ENCODE data around the gene CCDC85C.

Gene CCDC85C

GRCh38 chr14:99587460-99588278 is 16.3 kb downstream of the CCDC85C start:
- DNase-seq, result no peak

GRCh38 chr14:99586761-99587459 is 17.1 kb downstream of the CCDC85C start:
- no peak for DNase-seq

- DNase-seq, result no peak
Measured at GRCh38 chr14:99586054-99586760, 17.8 kb downstream of the CCDC85C start.

- DNase-seq, result no peak
Measured at GRCh38 chr14:99584823-99585222, 19.2 kb downstream of the CCDC85C start.

GRCh38 chr14:99581938-99582337 is 22.1 kb downstream of the CCDC85C start:
- no peak for DNase-seq

GRCh38 chr14:99581374-99581773 is 22.6 kb downstream of the CCDC85C start:
- no peak for DNase-seq

- no peak for DNase-seq
Measured at GRCh38 chr14:99579903-99580571, 24.0 kb downstream of the CCDC85C start.

GRCh38 chr14:99579120-99579836 is 24.7 kb downstream of the CCDC85C start:
- no peak for DNase-seq

- DNase-seq, result no peak
Measured at GRCh38 chr14:99578541-99579101, 25.4 kb downstream of the CCDC85C start.

- no peak for DNase-seq
Measured at GRCh38 chr14:99576761-99577705, 27.0 kb downstream of the CCDC85C start.

- no peak for DNase-seq
Measured at GRCh38 chr14:99576304-99576703, 27.7 kb downstream of the CCDC85C start.

- DNase-seq, result no peak
Measured at GRCh38 chr14:99575043-99576023, 28.7 kb downstream of the CCDC85C start.

GRCh38 chr14:99574099-99574880 is 29.7 kb downstream of the CCDC85C start:
- no peak for DNase-seq

- no peak for DNase-seq
Measured at GRCh38 chr14:99573436-99574098, 30.4 kb downstream of the CCDC85C start.

GRCh38 chr14:99573000-99573330 is 31.0 kb downstream of the CCDC85C start:
- no peak for DNase-seq

- no peak for DNase-seq
Measured at GRCh38 chr14:99572173-99572999, 31.6 kb downstream of the CCDC85C start.

- DNase-seq, result no peak
Measured at GRCh38 chr14:99571303-99571986, 32.6 kb downstream of the CCDC85C start.
